Epidermal melanocyte (primary cell): ENCODE data around the gene TET2.

ENCODE experiments used
- DNase-seq: peaks from one replicate; pipeline ENCODE4 v3.0.0; 2011; ENCODE audit warnings: low spot score; ENCODE audit not compliant: insufficient read length

TET2 gene

DNA sequence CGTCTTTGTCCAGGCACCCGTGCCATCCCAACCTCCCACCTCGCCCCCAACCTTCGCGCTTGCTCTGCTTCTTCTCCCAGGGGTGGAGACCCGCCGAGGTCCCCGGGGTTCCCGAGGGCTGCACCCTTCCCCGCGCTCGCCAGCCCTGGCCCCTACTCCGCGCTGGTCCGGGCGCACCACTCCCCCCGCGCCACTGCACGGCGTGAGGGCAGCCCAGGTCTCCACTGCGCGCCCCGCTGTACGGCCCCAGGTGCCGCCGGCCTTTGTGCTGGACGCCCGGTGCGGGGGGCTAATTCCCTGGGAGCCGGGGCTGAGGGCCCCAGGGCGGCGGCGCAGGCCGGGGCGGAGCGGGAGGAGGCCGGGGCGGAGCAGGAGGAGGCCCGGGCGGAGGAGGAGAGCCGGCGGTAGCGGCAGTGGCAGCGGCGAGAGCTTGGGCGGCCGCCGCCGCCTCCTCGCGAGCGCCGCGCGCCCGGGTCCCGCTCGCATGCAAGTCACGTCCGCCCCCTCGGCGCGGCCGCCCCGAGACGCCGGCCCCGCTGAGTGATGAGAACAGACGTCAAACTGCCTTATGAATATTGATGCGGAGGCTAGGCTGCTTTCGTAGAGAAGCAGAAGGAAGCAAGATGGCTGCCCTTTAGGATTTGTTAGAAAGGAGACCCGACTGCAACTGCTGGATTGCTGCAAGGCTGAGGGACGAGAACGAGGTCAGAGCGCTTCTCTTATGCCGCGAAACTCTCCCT lies at the start of gene TET2:
TET2 (plus strand) TSS at position 601 of the 740 bp plus-strand sequence. CDS start 87,067 bp downstream, outside the sequence.
- peak; percentile 27 for DNase-seq

DNA sequence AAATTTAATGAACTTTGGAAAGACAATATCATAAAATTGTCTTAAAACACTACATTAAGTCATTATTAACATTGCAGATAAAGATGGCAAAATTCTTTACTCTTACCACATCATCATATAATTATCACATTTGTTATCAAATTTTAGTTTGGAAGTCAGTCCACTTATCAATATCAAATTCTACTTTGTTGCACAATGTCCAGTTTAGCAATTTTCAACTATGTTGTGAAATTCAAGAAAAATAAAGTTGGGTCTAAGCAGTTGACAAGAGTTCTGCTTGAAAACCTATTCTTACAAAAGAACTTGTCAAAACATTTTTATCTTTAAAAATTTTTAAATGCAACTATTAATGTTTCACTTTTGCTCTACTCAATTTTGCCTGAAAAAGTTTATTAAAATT lies 44.7 kb upstream of the TET2 start:
- no peak for DNase-seq

DNA sequence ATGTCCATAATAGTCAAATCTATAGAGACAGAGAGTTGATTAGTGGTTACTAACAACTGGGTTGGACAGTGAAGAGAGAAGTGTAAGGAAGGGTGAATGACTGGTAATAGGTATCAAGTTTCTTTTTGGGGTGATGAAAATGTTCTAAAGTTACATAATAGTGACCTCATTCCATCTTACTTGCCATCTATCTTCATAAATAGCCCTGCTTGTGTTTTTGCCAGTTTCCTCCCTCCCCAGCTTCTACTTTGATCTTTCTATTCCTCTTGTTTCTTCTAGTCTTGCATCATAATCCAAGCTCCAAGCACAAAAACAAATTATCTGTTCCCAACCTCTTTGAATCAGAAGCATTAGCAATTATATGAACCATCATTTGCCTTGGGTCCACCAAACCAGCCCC lies 40.2 kb upstream of the TET2 start:
- no peak for DNase-seq

DNA sequence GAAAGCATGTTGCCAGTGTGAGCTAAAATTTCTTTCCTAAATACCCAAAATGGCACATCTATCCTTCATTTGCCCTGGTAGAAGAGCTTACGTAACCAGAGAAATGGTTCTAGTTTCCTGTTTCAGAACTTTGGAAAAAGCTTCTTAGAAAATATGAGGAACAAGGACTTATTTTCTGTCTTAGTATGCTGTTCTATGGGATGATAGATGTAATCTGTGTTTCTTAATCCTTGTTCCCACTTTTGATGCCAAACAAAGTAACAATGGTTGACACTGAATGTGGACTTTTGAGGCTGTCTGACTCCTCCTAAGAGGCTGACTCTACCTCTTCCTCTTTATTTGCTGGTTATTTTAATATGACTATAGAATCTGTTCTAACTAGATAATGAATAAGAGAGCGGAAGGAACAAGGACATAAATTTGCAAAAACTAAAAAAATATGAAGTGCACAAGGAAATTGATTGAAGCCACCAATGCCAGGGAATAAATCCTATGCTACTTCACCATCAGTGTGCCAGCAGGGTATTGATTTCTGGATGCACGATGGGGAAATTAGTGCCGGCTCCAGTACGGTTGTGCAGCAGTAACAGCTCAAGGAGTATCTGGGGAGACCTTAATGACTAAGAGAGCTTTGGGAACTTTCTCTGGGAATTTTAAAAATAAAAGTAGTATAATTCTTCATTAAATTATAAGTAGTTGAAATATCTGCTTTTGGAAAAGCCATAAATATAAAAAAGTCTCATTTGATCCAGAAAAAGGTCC lies 39.4 kb upstream of the TET2 start:
- no peak for DNase-seq

DNA sequence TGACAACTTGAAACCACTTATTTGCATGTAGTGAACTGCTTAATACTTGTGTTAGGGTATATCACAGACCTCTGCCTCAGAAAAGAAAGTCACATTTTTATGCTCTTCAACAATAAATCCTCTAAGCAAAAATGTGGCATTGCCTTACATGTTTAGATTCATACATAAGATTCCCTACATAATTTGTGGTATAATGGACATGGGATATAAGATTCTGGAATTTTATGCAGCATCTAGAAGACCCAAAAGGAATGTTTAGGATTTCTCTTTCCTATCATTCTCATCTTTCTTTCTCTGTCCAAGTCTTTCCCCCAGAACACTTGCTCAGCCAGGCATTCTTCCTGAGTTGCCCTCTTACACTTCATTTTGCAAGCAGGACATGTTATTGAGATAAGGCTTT lies 37.7 kb upstream of the TET2 start:
- DNase-seq, result no peak

DNA sequence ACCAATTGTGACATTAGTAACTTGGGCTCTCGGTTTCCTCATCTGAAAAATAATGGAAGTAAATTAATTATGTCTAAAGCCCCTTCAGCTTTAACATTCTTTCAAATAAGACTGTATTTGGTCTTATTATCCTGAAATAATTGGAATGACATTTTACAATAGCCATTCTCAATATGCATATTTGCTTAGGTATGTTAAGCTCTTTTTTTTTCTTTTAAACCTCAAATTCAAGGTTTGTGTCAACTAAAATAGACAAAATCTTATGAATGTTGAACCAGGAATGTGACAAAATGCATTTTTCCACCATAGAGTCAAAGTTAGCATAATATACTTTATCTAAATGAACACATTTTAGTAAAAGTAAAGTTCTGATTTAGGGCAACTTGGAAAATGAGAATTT lies 34.4 kb upstream of the TET2 start:
- no peak for DNase-seq

DNA sequence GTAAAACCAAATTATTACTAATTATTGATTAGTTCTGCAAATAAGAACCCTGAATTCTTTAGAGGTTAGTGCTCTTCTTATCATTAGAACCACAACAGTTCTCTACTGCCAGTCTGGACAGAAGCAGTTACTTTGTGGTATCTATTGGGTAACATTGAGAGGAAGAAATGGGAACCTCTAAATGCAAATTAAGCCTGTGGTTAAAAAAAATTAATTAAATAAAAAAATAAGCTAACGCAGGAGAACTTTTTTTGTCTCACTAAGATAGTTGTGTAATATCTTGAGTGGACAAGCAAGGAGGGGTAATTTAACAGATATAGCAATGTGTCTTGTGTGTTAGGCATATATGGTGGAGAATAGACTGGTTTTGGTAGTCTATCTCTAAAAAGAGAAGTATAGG lies 32.9 kb upstream of the TET2 start:
- DNase-seq, result no peak

DNA sequence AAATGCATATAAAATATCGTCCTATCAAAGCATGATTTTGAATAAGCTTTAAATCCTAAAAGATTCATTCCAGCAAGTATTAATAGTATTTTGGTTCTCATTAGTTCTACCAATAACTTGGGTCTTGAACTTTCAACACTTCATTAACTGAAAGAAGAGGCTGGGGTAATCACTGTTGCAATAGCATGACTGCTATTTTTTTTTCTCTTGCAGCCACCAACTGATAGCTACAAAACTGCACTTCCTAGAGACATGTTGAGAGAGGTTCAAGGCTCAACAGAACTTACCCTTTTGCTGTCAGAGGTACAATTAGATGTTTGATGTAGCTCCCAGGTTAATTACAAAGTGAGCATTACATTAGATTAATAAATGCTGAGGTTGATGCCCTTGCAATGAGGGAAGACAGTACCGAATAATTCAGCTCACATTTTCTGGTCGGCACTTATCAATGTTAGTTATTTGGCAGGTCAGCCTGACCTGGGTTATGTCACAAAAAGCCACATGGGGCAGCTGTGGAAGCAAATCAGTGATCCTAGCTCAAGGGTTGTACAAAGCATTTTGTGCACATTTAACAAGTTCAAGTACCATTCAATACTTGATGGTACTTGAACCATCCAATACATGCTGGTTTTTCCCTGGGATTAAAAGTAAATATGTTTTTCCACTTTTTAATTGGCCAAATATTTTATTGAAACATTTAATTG lies 29.9 kb upstream of the TET2 start:
- DNase-seq, result no peak

DNA sequence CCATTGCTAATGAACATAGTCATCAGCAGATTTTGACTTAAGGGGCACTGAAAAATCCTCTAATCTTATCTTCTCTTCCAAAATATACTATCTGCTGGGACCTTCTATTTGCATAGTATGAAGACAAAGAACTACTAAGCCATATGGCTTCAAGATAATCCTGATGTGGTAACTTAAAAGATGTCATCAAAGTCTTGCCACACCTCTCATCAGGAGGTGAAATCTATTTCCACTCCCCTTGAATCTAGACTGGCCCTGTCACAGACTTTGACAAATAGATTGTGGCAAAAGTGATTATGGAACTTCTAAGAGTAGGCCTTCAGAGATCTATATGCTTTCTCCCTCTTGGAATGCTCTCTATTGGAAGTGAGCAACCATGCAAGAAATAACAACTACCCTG lies 27.3 kb upstream of the TET2 start:
- DNase-seq, result no peak

DNA sequence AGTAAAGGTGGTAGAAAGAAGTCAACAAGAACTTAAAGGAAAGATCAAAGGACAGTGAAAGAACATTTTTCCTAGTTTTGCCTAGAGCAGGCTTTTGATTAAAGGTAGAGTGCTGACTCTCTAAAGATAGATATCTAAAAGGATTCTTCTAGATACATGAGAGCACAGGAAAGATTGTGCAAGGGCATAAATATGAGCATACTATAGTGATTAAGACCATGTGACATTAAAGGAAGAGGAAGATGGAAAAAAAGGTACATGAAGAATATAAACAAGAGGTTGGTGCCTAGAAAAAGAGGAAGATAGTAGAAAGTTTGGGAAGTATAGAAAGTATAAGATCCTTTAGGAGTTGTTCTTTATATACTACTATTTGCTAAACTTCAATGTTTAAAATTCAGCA lies 26.1 kb upstream of the TET2 start:
- DNase-seq, result no peak

DNA sequence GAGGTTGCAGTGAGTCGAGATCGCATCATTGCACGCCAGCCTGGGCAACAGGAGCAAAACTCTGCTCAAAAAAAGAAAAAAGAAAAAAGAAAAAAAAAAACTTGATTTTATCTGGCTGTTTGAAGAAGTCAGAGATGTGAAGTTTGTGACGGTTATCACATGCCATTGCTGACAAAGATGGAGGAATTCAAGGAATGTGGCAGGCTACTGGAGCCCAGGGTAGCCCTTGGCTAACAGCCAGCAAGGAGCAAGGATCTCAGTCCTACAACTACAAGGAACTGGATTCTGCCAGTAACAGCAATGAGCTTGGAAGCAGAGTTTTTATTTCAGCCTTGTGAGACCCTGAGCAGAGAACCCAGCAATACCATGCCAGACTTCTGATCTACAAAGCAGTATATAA lies 24.3 kb upstream of the TET2 start:
- DNase-seq, result no peak

DNA sequence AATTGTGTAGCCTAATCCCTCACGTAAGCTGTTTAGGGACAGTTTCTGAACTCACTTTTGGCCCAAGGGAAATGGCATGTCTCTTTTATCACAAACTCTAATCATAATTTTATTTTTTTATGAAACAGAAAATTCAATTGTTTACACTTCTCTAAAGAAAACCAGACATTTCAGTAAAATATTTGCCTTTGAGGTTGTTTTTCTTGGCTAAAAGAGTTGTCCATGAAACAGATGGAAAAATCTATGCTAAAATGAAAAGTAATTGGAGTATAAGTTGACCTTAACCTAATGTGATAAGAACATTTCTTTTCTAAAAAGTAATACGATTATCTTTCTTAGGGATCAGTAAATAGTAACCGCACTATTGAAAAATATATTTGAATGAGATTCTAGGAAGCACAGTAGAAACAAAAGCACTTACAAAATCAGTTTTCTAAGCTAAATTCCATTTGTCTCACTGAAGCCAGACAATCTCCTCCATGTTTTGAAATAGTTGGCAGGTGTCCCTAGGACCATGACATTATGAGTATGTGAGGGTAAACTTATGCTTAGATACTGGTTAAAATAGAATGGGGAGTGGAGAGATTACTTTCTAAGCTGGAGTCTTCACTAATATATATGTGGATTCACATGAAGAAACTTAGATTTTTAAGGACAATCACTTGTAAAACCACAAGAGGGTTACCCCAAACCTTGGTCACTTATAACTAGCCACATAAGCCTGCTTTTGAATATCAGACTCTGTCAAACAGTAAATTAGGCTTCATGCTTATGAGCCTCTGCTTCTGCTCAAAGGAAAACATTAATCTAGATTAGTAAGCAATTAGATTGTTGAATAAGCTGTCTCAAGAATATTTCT lies 20.1 kb upstream of the TET2 start:
- DNase-seq, result no peak

DNA sequence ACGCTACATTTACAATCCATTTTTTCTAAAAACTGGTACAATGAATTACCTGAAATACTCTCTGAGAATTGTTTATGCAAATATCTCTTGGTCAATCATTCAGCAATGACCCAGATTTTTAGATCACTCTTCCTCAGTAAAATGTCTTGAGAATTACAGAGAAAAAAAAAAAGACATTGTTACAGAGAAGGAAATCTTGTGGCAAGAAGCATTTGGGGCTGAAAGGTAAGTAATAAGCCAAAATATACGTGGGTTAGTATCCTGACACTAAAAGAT lies 19.6 kb upstream of the TET2 start:
- no peak for DNase-seq

DNA sequence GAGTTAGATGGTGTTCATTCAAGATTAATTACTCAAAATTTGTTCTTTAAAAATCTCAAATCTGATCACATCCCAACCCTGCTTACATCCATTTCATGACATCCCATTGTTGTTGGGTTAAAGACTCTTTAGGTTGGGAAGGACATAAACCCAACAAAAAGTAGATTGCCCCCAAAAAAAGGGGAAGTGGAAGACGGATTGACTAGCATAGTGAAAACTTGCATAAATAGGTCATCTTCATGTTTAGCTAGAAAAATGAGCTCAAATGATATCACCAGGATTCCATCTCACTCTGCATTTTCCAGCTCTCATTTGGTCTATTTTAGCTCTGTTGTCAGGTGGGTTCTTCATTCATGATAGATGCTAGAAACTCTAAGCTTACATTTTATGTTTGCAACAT lies 18.5 kb upstream of the TET2 start:
- DNase-seq, result no peak

DNA sequence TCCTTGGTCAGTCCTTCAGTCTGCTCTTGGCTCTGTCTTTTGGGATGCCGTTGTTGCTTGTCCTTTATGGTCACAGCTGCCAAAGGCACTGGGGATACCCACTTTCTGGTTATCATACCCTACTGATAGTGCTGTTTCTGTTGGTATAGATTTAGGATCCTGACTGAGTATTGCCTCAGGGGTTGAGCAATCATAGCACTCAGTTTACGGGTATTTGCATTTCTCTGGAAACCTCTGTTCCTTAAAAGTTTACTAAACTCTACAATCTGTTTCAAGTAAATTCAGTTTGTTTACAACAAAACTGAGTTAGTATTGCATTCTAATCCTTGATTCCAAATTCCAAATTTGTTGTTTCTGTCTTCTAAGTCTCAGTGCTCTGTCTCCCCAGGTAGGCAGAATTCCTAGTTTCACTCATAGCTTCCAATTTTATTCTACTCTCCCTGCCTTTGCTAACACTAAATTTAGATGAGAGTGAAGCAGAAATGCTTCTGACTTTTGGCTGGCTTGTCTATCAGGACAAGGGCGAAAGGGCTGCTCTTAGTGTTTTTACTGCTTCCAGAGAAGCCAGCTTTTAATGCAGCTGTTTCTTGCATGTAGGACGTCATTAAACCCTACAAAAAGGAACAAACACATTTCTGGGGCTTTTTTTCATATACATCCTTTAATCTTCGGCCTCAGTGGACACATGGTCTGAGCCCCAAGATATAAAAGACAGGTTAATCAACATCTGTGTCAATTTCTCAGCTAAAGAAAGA lies 17.2 kb upstream of the TET2 start:
- no peak for DNase-seq

DNA sequence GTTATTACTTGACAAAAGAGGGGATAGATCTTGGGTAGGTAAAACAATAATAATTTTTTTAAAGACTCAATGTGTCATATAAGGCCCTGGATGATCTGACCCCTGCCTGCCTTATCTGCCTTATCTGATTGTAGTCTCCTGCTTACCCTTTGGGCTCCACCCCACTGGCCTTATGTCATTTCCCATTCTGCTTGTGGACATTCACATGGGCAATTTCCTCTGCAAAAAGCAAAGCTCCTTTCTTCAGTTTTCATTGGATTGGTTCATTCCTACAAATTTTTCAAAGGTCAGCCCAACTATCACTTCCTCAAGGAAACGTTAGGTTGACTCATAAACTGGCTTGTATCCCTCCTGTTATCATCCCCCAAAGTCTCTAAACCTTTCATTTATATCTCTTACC lies 15.7 kb upstream of the TET2 start:
- DNase-seq, result no peak

DNA sequence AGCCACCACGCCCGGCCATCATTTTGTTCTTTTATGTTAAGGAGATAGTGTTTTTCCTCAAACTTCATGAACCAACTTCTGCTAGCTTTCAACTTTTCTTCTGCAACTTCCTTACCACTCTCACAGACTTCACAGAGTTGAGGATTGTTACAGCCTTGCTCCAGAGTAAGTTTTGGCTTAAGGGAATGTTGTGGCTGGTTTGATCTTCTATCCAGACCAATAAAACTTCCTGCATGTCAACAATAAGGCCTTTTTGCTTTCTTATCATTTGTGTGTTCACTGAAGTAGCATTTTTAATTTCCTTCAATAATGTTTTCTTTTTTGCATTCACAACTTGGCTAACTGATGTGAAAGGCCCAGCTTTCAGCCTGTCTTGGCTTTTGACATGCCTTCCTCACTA lies 12.7 kb upstream of the TET2 start:
- DNase-seq, result no peak

DNA sequence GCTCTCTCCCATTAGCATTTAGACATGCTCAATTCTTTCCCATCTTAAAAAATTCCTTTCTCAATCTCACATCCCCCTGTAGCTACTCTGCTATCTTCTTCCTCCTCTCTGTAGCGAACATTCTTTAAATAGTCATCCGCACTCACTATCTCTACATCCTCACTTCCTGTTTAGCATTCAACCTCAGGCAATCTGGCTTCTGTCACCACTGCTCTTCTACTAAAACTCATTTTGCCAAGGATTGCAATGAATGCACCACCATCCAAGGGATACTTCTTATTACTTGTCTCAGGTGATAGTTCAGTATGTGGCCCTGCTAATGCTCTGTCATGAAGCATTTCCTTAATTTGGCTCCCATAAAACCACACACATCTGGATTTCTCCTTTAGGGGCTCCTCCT lies 10.9 kb upstream of the TET2 start:
- DNase-seq, result no peak

DNA sequence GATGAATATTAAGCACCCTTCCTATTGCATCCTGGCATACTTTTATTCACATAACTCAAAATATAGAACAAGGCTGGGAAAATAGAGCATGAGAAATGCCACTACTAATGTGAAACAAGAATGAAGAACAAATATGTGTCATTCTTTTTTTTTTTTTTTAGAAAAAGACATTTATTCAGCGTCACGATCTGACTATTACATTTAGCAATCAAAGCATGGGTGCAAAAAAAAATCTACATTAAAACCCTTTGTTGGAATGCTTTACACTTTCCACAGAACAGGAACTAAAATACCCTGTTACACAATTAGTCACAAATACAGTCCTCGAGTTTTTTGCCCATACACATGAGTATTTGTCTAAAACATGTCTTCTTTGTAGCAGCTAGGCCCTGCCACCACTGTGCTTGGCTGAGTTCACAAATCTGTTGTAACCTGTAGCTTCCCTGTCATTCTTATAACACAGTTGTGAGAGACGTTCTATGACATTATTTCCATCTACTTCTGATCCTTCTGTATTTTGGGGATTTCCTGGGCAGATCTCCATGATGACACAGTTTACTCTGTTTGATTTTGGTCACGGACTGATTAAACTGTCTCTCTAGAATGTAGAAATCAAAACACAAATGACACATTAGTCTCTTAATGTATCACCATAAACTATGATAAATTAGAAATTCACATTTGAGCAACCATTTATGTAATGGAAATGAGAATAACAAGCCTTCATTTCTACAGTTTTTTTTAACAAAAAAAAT lies 9.4 kb upstream of the TET2 start:
- no peak for DNase-seq

DNA sequence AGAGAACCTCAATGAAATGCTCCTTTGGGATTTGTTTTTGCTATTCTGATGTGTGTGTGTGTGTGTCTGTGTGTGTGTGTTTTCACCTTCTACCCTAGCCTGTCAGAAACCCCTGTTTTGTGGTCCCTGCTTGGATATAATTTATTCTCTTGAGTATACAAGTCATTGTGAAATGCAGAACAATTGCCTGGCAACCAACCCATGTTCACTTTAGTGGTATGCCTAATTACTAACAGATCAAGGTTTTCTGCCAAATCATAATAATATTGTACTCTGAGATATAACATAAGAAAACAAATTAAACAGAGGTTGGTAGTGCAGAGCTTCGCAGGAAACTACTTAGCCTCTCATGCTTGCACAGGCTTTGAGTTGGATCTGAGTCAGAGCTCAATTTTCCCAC lies 7.0 kb upstream of the TET2 start:
- DNase-seq, result no peak
